Osteocyte (in vitro differentiated cells): ENCODE measurements around the gene LRRC1. TPM values are rescaled to one million over a fixed set of nuclear protein-coding genes. Genes with fewer than 3 reads are reported as not detected.

ENCODE experiments used
- DNase-seq: peaks from one replicate; pipeline ENCODE4 v3.0.0; 2021; ENCODE audit warnings: mixed read lengths; ENCODE audit not compliant: unreplicated experiment; ENCODE audit errors: extremely low spot score
- H3K27ac Mint-ChIP-seq: one replicate; pipeline ENCODE4 v1.8.0; 2021; ENCODE audit warnings: mild to moderate bottlenecking, mixed read lengths; ENCODE audit not compliant: unreplicated experiment
- H3K27me3 Mint-ChIP-seq: one replicate; pipeline ENCODE4 v1.8.0; 2021; ENCODE audit warnings: mixed read lengths; ENCODE audit not compliant: unreplicated experiment
- H3K36me3 Mint-ChIP-seq: one replicate; pipeline ENCODE4 v1.8.0; 2021; ENCODE audit warnings: mixed read lengths; ENCODE audit not compliant: unreplicated experiment
- H3K4me1 Mint-ChIP-seq: one replicate; pipeline ENCODE4 v1.8.0; 2021; ENCODE audit warnings: mixed read lengths; ENCODE audit not compliant: unreplicated experiment
- H3K4me3 Mint-ChIP-seq: one replicate; pipeline ENCODE4 v1.8.0; 2021; ENCODE audit warnings: mild to moderate bottlenecking, moderate library complexity, mixed read lengths; ENCODE audit not compliant: unreplicated experiment
- H3K9me3 Mint-ChIP-seq: one replicate; pipeline ENCODE4 v1.8.0; 2021; ENCODE audit warnings: mixed read lengths; ENCODE audit not compliant: unreplicated experiment
- CTCF ChIP-seq: fragments of 200-600 bp; sonication (generic); IDR thresholded peaks from 2 replicates; pipeline ENCODE4 v1.5.0; 2021; ENCODE audit warnings: antibody characterized with exemption, mild to moderate bottlenecking, moderate library complexity
- total RNA-seq: library from RNA; stranded (reverse); gene quantifications from 2 replicates; pipeline ENCODE4 v1.2.1, GENCODE V29; 2021

The LRRC1 gene
- total RNA-seq, 1 donor from 2014 or later, result 7.4 TPM

DNA sequence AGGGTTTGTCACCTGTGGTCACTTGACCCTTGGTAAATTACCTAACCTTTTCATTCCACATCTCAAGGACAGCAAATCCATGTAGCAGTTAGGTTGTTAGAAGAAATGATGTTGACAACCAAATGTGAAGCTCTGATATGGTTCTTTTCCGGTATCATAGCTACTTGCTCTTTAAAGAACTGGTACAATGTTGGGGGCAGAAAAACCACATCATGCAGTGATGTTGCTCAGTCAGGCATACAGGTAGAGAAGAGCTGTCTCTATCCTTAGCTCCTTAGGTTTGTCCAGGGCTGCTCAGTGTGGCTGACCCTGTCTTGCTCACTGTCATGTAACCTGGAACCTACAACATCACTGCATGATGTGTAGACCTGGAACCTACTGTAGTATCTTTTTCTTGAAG lies 135.5 kb downstream of the LRRC1 start:
- DNase-seq, result no peak
- Mint-ChIP-seq H3K9me3 (no peaks in the 10 kb centered on the region), H3K27ac (no peak overlapping the region), H3K27me3 (no peaks in the 10 kb centered on the region), H3K36me3 (peaks cover under 1% of the 10 kb centered on the region), H3K4me1 (peaks cover 18% of the 10 kb centered on the region), H3K4me3 (no peak overlapping the region)
- no peak for TF ChIP-seq CTCF

DNA sequence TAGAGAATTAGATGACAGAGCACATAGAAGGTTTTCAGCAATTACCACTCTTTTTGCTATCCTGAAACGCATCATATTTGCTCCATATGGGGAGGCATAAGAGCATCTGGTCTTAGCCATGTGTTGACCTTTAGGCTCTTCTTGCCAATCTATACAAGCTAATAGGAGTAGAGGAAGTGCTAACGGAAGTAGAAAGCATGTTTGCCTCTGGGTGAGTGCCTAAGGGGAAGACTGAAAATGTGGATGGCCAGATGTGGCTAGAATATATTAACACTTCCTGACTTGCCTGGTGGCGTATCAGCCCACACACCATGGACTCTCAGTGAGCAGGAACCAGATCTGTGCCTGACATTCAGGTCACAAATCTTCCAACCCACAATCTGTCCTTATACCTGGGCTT lies 136.3 kb downstream of the LRRC1 start:
- no peak overlapping the region for H3K27ac Mint-ChIP-seq
- no peak for TF ChIP-seq CTCF
- DNase-seq, result no peak
- no peak overlapping the region for H3K4me3 Mint-ChIP-seq
- H3K27me3 Mint-ChIP-seq, result no peaks in the 10 kb centered on the region
- H3K4me1 Mint-ChIP-seq, result peaks cover 15% of the 10 kb centered on the region
- H3K9me3 Mint-ChIP-seq, result no peaks in the 10 kb centered on the region
- H3K36me3 Mint-ChIP-seq, result no peaks in the 10 kb centered on the region

- Mint-ChIP-seq H3K27me3 (no peaks in the 10 kb centered on the region), H3K9me3 (no peaks in the 10 kb centered on the region), H3K4me1 (peaks cover 2% of the 10 kb centered on the region), H3K27ac (no peak overlapping the region), H3K36me3 (no peaks in the 10 kb centered on the region), H3K4me3 (no peak overlapping the region)
- no peak for TF ChIP-seq CTCF
- DNase-seq, result no peak
These were observed 137.7 kb downstream of the LRRC1 start for GRCh38 chr6:53932516-53932915.

GRCh38 chr6:53934023-53934422 lies 139.2 kb downstream of the LRRC1 start:
- H3K9me3 Mint-ChIP-seq, result no peaks in the 10 kb centered on the region
- no peak for TF ChIP-seq CTCF
- no peak overlapping the region for H3K27ac Mint-ChIP-seq
- peaks cover 2% of the 10 kb centered on the region for H3K4me1 Mint-ChIP-seq
- H3K27me3 Mint-ChIP-seq, result no peaks in the 10 kb centered on the region
- no peak overlapping the region for H3K4me3 Mint-ChIP-seq
- no peaks in the 10 kb centered on the region for H3K36me3 Mint-ChIP-seq
- DNase-seq, result no peak

GRCh38 chr6:53937461-53937860 lies 142.7 kb downstream of the LRRC1 start:
- DNase-seq, result no peak
- Mint-ChIP-seq H3K4me1 (peaks cover 4% of the 10 kb centered on the region), H3K4me3 (no peak overlapping the region), H3K36me3 (no peaks in the 10 kb centered on the region), H3K27ac (no peak overlapping the region), H3K9me3 (no peaks in the 10 kb centered on the region), H3K27me3 (no peaks in the 10 kb centered on the region)
- no peak for TF ChIP-seq CTCF
